ACC112 (cell line): ENCODE data around the gene MTA2.
"Not testable (repeated sequence)": the region's sequence is repeated elsewhere in the genome, so short reads cannot be mapped to it uniquely, and the experiment has no call there.

Source experiments
- H2AFZ ChIP-seq: fragments of 200-600 bp; sonication (generic); one replicate; pipeline ENCODE4 v1.6.0; 2017; ENCODE audit warnings: antibody characterized with exemption, low read length; ENCODE audit not compliant: unreplicated experiment
- H3K27ac ChIP-seq: fragments of 200-600 bp; sonication (generic); 2 replicates; pipeline ENCODE4 v1.5.1; 2014; ENCODE audit warnings: low read depth, mild to moderate bottlenecking, antibody characterized with exemption, low read length, moderate library complexity
- H3K27me3 ChIP-seq: fragments of 200-600 bp; sonication (generic); 2 replicates; pipeline ENCODE4 v1.6.1; 2014; ENCODE audit warnings: mild to moderate bottlenecking, antibody characterized with exemption, low read length, moderate library complexity, mixed read lengths; ENCODE audit not compliant: insufficient read depth
- H3K36me3 ChIP-seq: fragments of 200-600 bp; sonication (generic); 2 replicates; pipeline ENCODE4 v1.6.1; 2016; ENCODE audit warnings: mild to moderate bottlenecking, antibody characterized with exemption, low read length, moderate library complexity, mixed read lengths; ENCODE audit not compliant: insufficient read depth
- H3K4me1 ChIP-seq: fragments of 200-600 bp; sonication (generic); one replicate; pipeline ENCODE4 v1.6.1; 2016; ENCODE audit warnings: low read length, mixed read lengths; ENCODE audit not compliant: insufficient read depth, unreplicated experiment, control insufficient read depth
- H3K4me3 ChIP-seq: fragments of 200-600 bp; sonication (generic); 2 replicates; pipeline ENCODE4 v1.5.1; 2014; ENCODE audit warnings: mild to moderate bottlenecking, low read depth, low read length
- H3K79me2 ChIP-seq: fragments of 200-600 bp; sonication (generic); one replicate; pipeline ENCODE4 v1.6.0; 2016; ENCODE audit warnings: low read length; ENCODE audit not compliant: control insufficient read depth, unreplicated experiment, insufficient read depth

The MTA2 gene

DNA sequence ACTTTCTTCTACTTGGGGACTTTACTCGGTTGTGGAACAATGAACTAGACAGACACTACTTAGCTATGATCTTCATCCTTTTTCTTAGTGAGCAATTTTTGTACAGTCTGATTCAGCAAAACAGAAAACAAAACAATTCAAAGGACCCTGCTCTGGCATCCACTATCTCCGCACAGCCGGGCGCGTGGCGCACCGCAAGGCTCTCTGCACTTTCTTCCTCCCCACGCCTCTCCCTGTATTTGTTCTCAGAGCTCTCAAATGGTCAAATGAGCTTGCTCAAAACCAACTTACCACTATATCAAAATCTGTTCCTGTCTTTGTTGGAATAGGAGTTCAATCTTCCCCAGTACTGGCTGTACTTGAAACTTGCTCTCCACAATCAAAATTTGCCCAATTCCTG lies 35.4 kb downstream of the MTA2 start:
- Histone ChIP-seq H3K27ac (no peak overlapping the region), H3K27me3 (no peaks in the 10 kb centered on the region), H3K4me3 (no peak overlapping the region), H3K4me1 (peaks cover 26% of the 10 kb centered on the region), H2AFZ (no peak overlapping the region), H3K79me2 (peaks cover 67% of the 10 kb centered on the region), H3K36me3 (peaks cover 28% of the 10 kb centered on the region)

GRCh38 chr11:62565100-62565802 lies 36.4 kb downstream of the MTA2 start:
- Histone ChIP-seq H3K27ac (peak overlapping the region; percentile 10; the same call in 1 of the 2 replicates), H3K4me1 (peaks cover 26% of the 10 kb centered on the region), H3K27me3 (no peaks in the 10 kb centered on the region), H3K79me2 (peaks cover 58% of the 10 kb centered on the region), H2AFZ (no peak overlapping the region), H3K4me3 (no peak overlapping the region), H3K36me3 (peaks cover 26% of the 10 kb centered on the region)

DNA sequence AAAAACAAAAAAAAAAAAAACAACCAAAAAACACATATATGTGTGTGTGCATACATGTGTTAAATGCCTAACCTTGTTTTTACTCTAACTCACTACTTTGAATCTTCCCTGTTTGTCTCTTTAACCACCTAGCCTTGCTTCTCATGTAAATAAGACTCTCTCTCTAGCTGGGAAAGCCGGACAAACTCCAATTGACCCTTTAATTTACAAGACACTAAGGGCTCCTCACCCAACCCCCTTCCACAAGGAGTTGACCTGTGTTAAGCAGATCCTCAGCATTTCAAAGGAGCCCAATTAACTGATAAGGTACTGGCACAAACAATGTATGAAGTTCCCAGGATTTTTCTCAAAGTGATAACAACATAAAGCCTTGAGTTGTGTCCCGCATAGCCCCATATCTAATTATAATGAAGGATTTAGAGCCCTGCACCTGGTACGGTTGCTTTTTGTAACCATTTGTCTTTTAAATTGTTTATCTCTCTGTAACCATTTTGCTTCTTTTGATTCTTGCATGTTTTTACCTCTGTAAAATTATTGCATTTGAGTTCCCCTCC lies 39.9 kb downstream of the MTA2 start:
- Histone ChIP-seq H3K4me1 (peaks cover 54% of the 10 kb centered on the region), H3K79me2 (peaks cover 41% of the 10 kb centered on the region), H3K27ac (peak overlapping the region; percentile 30), H3K36me3 (peaks cover 21% of the 10 kb centered on the region)
- H3K27me3 ChIP-seq, H3K4me3 ChIP-seq, H2AFZ ChIP-seq: not testable (repeated sequence)

DNA sequence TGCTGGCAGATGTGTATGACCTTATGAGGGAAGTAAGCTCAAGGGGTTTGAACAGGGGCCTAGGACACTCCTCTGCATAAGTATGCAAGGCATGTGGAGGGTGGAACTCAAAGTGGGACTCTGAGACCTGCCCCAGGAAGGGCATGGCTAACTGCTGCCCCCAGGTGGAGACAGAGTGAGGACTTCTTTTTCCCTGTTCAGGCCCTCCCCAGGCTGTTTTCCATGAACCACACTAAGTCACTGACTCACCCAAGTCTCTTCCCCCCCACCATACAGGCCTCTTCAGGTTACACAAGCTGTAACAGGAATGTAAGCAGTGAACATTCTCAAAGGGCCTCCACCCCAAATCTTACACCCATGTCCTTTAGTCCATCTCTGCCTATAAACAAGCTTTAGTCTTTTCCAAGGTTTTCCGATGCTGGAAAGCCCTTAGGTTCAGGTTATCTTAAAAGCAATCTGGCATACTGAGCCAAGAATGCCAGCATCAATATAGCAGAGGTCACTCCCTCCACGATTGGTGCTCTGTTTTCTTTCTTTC lies 41.0 kb downstream of the MTA2 start:
- Histone ChIP-seq H3K79me2 (peaks cover 30% of the 10 kb centered on the region), H3K27me3 (no peaks in the 10 kb centered on the region), H2AFZ (no peak overlapping the region), H3K27ac (peak overlapping the region; percentile 62), H3K4me3 (no peak overlapping the region), H3K36me3 (peaks cover 11% of the 10 kb centered on the region), H3K4me1 (peaks cover 60% of the 10 kb centered on the region)

GRCh38 chr11:62559626-62560025 lies 42.0 kb downstream of the MTA2 start:
- peaks cover 69% of the 10 kb centered on the region for H3K4me1 ChIP-seq
- H3K27ac ChIP-seq = peak overlapping the region; percentile 62
- H3K36me3 ChIP-seq, H2AFZ ChIP-seq, H3K27me3 ChIP-seq, H3K4me3 ChIP-seq: not testable (repeated sequence)
- H3K79me2 ChIP-seq = peaks cover 27% of the 10 kb centered on the region

DNA sequence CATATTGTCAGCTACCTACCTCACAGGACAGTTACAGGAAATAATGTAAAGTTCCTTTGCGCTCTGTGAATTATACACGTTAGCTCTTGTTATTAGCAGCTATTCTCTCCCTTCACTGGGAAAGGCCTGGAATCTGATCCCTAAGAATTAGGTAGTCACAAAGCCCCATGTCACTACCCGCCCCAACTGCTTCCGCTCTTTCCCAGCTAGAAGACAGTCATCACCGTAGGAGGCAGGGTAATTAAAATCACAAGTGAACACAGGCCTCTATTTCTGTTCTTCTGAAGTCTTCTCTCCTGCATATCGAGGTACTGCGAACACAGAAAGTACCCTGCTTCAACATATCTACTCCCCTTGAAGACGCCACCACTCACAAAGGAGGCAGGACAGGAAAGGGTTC lies 42.5 kb downstream of the MTA2 start:
- H3K27ac ChIP-seq = peak overlapping the region; percentile 62
- H3K79me2 ChIP-seq = peaks cover 27% of the 10 kb centered on the region
- no peak overlapping the region for H3K4me3 ChIP-seq
- H3K36me3 ChIP-seq = peaks cover 8% of the 10 kb centered on the region
- no peaks in the 10 kb centered on the region for H3K27me3 ChIP-seq
- H2AFZ ChIP-seq = no peak overlapping the region
- peaks cover 73% of the 10 kb centered on the region for H3K4me1 ChIP-seq

GRCh38 chr11:62558669-62559068 lies 43.0 kb downstream of the MTA2 start:
- peaks cover 23% of the 10 kb centered on the region for H3K79me2 ChIP-seq
- peak overlapping the region; percentile 62; the same call in 1 of the 2 replicates for H3K27ac ChIP-seq
- H3K36me3 ChIP-seq = peaks cover 8% of the 10 kb centered on the region
- no peak overlapping the region for H2AFZ ChIP-seq
- no peaks in the 10 kb centered on the region for H3K27me3 ChIP-seq
- H3K4me3 ChIP-seq = no peak overlapping the region
- H3K4me1 ChIP-seq = peaks cover 77% of the 10 kb centered on the region

DNA sequence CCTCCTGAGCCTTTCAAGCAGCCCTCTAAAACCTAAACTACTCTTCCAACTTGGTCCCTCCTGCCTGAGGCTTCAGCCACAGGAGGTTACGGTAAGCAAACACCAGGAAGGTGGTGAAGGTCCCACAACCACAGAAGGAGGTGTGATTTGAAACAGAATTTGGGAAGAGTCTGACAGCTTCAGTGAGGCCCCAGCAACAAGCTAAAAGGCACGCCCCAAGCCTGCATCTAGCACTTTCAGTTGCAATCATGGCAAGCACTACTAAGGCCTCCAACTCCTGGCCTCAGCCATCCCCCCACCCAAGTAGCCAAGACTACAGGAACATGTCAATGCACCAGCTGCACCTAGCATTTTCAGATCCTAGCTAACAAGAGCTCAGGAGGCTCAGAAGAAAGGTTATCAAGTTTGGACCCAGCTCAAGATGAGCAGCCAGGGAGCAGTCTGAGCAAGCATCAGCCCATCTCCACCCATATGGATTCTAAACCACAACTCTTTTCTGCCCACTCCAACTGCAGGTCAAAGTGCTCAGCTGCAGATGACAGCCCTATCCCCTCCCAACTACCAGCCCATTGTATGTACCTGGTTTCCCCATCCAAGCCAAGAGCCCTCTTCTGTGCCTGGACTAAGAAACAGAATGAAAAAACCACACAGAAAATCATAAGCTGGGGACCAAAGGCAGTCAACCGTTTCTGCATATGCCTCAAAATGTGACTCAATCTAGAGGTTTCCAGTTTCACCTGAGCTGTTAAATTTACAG lies 44.6 kb downstream of the MTA2 start:
- H3K79me2 ChIP-seq = peaks cover 17% of the 10 kb centered on the region
- no peak overlapping the region for H2AFZ ChIP-seq
- peaks cover 83% of the 10 kb centered on the region for H3K4me1 ChIP-seq
- H3K27me3 ChIP-seq = no peaks in the 10 kb centered on the region
- H3K4me3 ChIP-seq = peak overlapping the region; percentile 15
- peaks cover 8% of the 10 kb centered on the region for H3K36me3 ChIP-seq
- H3K27ac ChIP-seq = peak overlapping the region; percentile 100

- H2AFZ ChIP-seq = no peak overlapping the region
- peaks cover 85% of the 10 kb centered on the region for H3K4me1 ChIP-seq
These were observed 45.4 kb downstream of the MTA2 start for GRCh38 chr11:62556108-62556874.

GRCh38 chr11:62555464-62556107 lies 46.1 kb downstream of the MTA2 start:
- Histone ChIP-seq H3K27ac (peak overlapping the region; percentile 100), H3K27me3 (no peaks in the 10 kb centered on the region), H3K4me3 (peak overlapping the region; percentile 63), H3K79me2 (peaks cover 17% of the 10 kb centered on the region), H2AFZ (no peak overlapping the region), H3K4me1 (peaks cover 80% of the 10 kb centered on the region), H3K36me3 (peaks cover 8% of the 10 kb centered on the region)

More at GRCh38 chr11:62556108-62556874, 45.4 kb downstream of the MTA2 start:
- H3K27me3 ChIP-seq = no peaks in the 10 kb centered on the region
- H3K4me3 ChIP-seq = peak overlapping the region; percentile 63
- H3K36me3 ChIP-seq = peaks cover 8% of the 10 kb centered on the region
- peak overlapping the region; percentile 100 for H3K27ac ChIP-seq
- H3K79me2 ChIP-seq = peaks cover 17% of the 10 kb centered on the region
